ENCODE data around the gene EMCN. TPM values are rescaled to one million over a fixed set of nuclear protein-coding genes. Genes with fewer than 3 reads are reported as not detected.

Gene EMCN
- total RNA-seq, 1 experiment from 2014 or later: not detected

GRCh38 chr4:100450449-100450848 lies 67.4 kb downstream of the EMCN start:
- Histone ChIP-seq H3K79me2 (ENCODE audit: low read depth) (no peaks in the 10 kb centered on the region), H3K4me2 (no peak overlapping the region), H3K36me3 (ENCODE audit: low read depth) (no peaks in the 10 kb centered on the region), H3K27me3 (ENCODE audit: insufficient read depth, low read depth) (no peaks in the 10 kb centered on the region), H3K4me1 (replicated peaks; ENCODE audit: insufficient read depth) (no peaks in the 10 kb centered on the region), H3F3A (ENCODE audit: insufficient read depth, low read depth) (no peaks in the 10 kb centered on the region), H3K9me3 (ENCODE audit: insufficient read depth, low read depth) (no peaks in the 10 kb centered on the region), H3K9me2 (ENCODE audit: insufficient read depth) (peaks cover 9% of the 10 kb centered on the region; the same call in 1 of the 2 replicates), H2AFZ (no peak overlapping the region), H4K20me1 (ENCODE audit: insufficient read depth) (no peaks in the 10 kb centered on the region), H3K27ac (no peak overlapping the region), H3K4me3 (no peak overlapping the region)
- intact Hi-C loops (cut with micrococcal nuclease; ENCODE audit: unreplicated experiment): no loop called here
- POLR2A ChIA-PET (ENCODE audit: unreplicated experiment): no interaction called here
- no peak for DNase-seq
- no TSS peak for BruUV-seq (replicated peaks)
- CTCF ChIA-PET: no interaction called here
- TF ChIP-seq EZH2 (IDR thresholded peaks at IDR 0.05; ENCODE audit: low read depth) (no peak), CTCF (conservative IDR thresholded peaks at IDR 0.05) (no peak)

GRCh38 chr4:100431416-100431815 lies 86.4 kb downstream of the EMCN start:
- Histone ChIP-seq H3K4me2 (no peak overlapping the region), H3F3A (ENCODE audit: insufficient read depth, low read depth) (no peaks in the 10 kb centered on the region), H4K20me1 (ENCODE audit: insufficient read depth) (no peaks in the 10 kb centered on the region), H3K27ac (no peak overlapping the region), H3K36me3 (ENCODE audit: low read depth) (no peaks in the 10 kb centered on the region), H3K4me1 (replicated peaks; ENCODE audit: insufficient read depth) (no peaks in the 10 kb centered on the region), H3K9me2 (ENCODE audit: insufficient read depth) (no peaks in the 10 kb centered on the region), H2AFZ (no peak overlapping the region), H3K27me3 (ENCODE audit: insufficient read depth, low read depth) (no peaks in the 10 kb centered on the region), H3K9me3 (ENCODE audit: insufficient read depth, low read depth) (no peaks in the 10 kb centered on the region), H3K79me2 (ENCODE audit: low read depth) (no peaks in the 10 kb centered on the region), H3K4me3 (no peak overlapping the region)
- ChIA-PET CTCF (no interaction called here), POLR2A (ENCODE audit: unreplicated experiment) (interaction anchor here (0.6 kb wide), 1 partner anchor 400 kb away, joined by 4 read pairs; no protein-coding TSS in a partner anchor)
- TF ChIP-seq EZH2 (IDR thresholded peaks at IDR 0.05; ENCODE audit: low read depth) (no peak), CTCF (conservative IDR thresholded peaks at IDR 0.05) (no peak)
- DNase-seq: no peak
- intact Hi-C loops (cut with micrococcal nuclease; ENCODE audit: unreplicated experiment): no loop called here
- no TSS peak for BruUV-seq (replicated peaks)

GRCh38 chr4:100430451-100430850 lies 87.4 kb downstream of the EMCN start:
- DNase-seq: no peak
- H3K36me3 ChIP-seq (ENCODE audit: low read depth): no peaks in the 10 kb centered on the region
- no peak overlapping the region for H2AFZ ChIP-seq
- no TSS peak for BruUV-seq (replicated peaks)
- no peaks in the 10 kb centered on the region for H4K20me1 ChIP-seq (ENCODE audit: insufficient read depth)
- no peaks in the 10 kb centered on the region for H3K79me2 ChIP-seq (ENCODE audit: low read depth)
- intact Hi-C loops (cut with micrococcal nuclease; ENCODE audit: unreplicated experiment): no loop called here
- H3F3A ChIP-seq (ENCODE audit: insufficient read depth, low read depth): no peaks in the 10 kb centered on the region
- H3K9me2 ChIP-seq (ENCODE audit: insufficient read depth): no peaks in the 10 kb centered on the region
- ChIA-PET POLR2A (ENCODE audit: unreplicated experiment) (interaction anchor here (0.6 kb wide), 1 partner anchor 401 kb away, joined by 4 read pairs; no protein-coding TSS in a partner anchor), CTCF (no interaction called here)
- no peaks in the 10 kb centered on the region for H3K4me1 ChIP-seq (replicated peaks; ENCODE audit: insufficient read depth)
- TF ChIP-seq CTCF (conservative IDR thresholded peaks at IDR 0.05) (no peak), EZH2 (IDR thresholded peaks at IDR 0.05; ENCODE audit: low read depth) (no peak)
- H3K9me3 ChIP-seq (ENCODE audit: insufficient read depth, low read depth): no peaks in the 10 kb centered on the region
- no peak overlapping the region for H3K4me3 ChIP-seq
- H3K4me2 ChIP-seq: no peak overlapping the region
- H3K27me3 ChIP-seq (ENCODE audit: insufficient read depth, low read depth): no peaks in the 10 kb centered on the region
- H3K27ac ChIP-seq: no peak overlapping the region

Data from PC-9 (cell line).